Neutrophil (primary cell): ENCODE data around the gene HMGA1.
"Not testable (repeated sequence)": the region's sequence is repeated elsewhere in the genome, so short reads cannot be mapped to it uniquely, and the experiment has no call there.

Experiments used
- H3K27ac ChIP-seq: fragments of 200-600 bp; sonication (generic); 2 replicates; pipeline ENCODE4 v1.5.1; 2016; ENCODE audit warnings: mild to moderate bottlenecking, moderate library complexity
- H3K27me3 ChIP-seq: fragments of 200-600 bp; sonication (generic); 2 replicates; pipeline ENCODE4 v1.6.0; 2016; ENCODE audit warnings: mild to moderate bottlenecking
- H3K36me3 ChIP-seq: fragments of 200-600 bp; sonication (generic); 2 replicates; pipeline ENCODE4 v1.5.1; 2017
- H3K4me1 ChIP-seq, 2 experiments: fragments of 200-600 bp in 1 of 2; sonication (generic) in 1 of 2; 1 replicate in 1 of 2; 2 replicates in 1 of 2; pipeline versions ENCODE4 v1.5.1 to v1.6.1; 2013 to 2016; ENCODE audit warnings: low read depth in 1 of 2, low read length in 1 of 2, mild to moderate bottlenecking in 1 of 2, moderate library complexity in 1 of 2; ENCODE audit not compliant: control insufficient read depth in 1 of 2, insufficient read depth in 1 of 2
- H3K4me3 ChIP-seq, 2 experiments: fragments of 200-600 bp in 1 of 2; sonication (generic) in 1 of 2; 1 replicate in 1 of 2; 2 replicates in 1 of 2; pipeline ENCODE4 v1.5.1; 2013 to 2016; ENCODE audit warnings: low read depth in 1 of 2, low read length in 1 of 2, mild to moderate bottlenecking in 1 of 2, moderate library complexity in 1 of 2
- H3K9me3 ChIP-seq: fragments of 200-600 bp; sonication (generic); 2 replicates; pipeline ENCODE4 v1.5.1; 2016
- TF ChIP-seq, protein P1 (sequence below): fragments of 200-600 bp; sonication (generic); IDR thresholded peaks from 2 replicates; pipeline ENCODE4 v1.5.1; 2016; ENCODE audit warnings: antibody characterized with exemption

Gene HMGA1

DNA sequence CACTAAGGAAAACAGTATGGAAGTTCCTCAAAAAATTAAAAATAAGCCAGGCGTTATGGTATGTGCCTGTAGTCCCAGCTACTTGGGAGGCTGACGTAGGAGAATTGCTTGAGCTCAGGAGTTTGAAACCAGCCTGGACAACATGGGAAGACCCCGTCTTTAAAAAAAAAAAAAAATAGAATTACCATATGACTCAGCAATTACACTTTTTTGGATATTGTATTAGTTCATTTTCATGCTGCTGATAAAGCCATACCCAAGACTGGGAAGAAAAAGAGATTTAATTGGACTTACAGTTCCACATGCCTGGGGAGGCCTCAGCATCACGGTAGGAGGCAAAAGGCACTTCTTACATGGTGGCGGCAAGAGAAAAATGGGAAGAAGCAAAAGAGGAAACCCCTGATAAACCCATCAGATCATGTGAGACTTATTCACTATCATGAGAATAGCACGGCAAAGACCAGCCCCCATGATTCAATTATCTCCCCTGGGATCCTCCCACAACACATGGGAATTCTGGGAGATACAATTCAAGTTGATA is 22.9 kb downstream of the HMGA1 start:
- TF ChIP-seq, protein P1, sequence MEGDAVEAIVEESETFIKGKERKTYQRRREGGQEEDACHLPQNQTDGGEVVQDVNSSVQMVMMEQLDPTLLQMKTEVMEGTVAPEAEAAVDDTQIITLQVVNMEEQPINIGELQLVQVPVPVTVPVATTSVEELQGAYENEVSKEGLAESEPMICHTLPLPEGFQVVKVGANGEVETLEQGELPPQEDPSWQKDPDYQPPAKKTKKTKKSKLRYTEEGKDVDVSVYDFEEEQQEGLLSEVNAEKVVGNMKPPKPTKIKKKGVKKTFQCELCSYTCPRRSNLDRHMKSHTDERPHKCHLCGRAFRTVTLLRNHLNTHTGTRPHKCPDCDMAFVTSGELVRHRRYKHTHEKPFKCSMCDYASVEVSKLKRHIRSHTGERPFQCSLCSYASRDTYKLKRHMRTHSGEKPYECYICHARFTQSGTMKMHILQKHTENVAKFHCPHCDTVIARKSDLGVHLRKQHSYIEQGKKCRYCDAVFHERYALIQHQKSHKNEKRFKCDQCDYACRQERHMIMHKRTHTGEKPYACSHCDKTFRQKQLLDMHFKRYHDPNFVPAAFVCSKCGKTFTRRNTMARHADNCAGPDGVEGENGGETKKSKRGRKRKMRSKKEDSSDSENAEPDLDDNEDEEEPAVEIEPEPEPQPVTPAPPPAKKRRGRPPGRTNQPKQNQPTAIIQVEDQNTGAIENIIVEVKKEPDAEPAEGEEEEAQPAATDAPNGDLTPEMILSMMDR, result no peak
- Histone ChIP-seq H3K27ac (no peak overlapping the region), H3K9me3 (no peaks in the 10 kb centered on the region), H3K4me3 (no peak overlapping the region), H3K27me3 (no peaks in the 10 kb centered on the region), H3K36me3 (no peaks in the 10 kb centered on the region), H3K4me1 (no peaks in the 10 kb centered on the region)

GRCh38 chr6:34260576-34261267 is 24.0 kb downstream of the HMGA1 start:
- Histone ChIP-seq H3K9me3 (no peaks in the 10 kb centered on the region), H3K36me3 (no peaks in the 10 kb centered on the region), H3K27me3 (no peaks in the 10 kb centered on the region), H3K27ac (no peak overlapping the region), H3K4me1 (no peaks in the 10 kb centered on the region), H3K4me3 (no peak overlapping the region)
- TF ChIP-seq, protein P1, result no peak

GRCh38 chr6:34263484-34263883 is 26.8 kb downstream of the HMGA1 start:
- not testable (repeated sequence) for H3K27ac ChIP-seq, H3K36me3 ChIP-seq, H3K9me3 ChIP-seq, H3K4me3 ChIP-seq, H3K4me1 ChIP-seq, H3K27me3 ChIP-seq

- H3K36me3 ChIP-seq, result no peaks in the 10 kb centered on the region
- TF ChIP-seq, protein P1, result no peak
- no peak overlapping the region for H3K27ac ChIP-seq
- no peaks in the 10 kb centered on the region for H3K9me3 ChIP-seq
- peaks cover 12 to 14% of the 10 kb centered on the region in 2 experiments for H3K4me1 ChIP-seq
- no peak overlapping the region for H3K4me3 ChIP-seq
- no peaks in the 10 kb centered on the region for H3K27me3 ChIP-seq
These were observed 31.1 kb downstream of the HMGA1 start for GRCh38 chr6:34267746-34268145.

DNA sequence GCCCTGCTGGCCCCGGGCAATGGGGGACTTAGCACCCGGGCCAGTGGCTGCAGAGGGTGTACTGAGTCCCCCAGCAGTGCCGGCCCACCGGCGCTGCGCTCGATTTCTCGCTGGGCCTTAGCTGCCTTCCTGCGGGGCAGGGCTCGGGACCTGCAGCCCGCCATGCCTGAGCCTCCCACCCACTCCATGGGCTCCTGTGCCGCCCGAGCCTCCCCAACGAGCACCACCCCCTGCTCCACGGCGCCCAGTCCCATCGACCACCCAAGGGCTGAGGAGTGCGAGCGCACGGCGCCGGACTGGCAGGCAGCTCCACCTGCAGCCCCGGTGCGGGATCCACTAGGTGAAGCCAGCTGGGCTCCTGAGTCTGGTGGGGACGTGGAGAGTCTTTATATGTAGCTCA is 32.5 kb downstream of the HMGA1 start:
- not testable (repeated sequence) for H3K36me3 ChIP-seq, H3K27me3 ChIP-seq, H3K4me3 ChIP-seq, H3K9me3 ChIP-seq, H3K27ac ChIP-seq
- peaks cover 26 to 28% of the 10 kb centered on the region in 2 experiments for H3K4me1 ChIP-seq

DNA sequence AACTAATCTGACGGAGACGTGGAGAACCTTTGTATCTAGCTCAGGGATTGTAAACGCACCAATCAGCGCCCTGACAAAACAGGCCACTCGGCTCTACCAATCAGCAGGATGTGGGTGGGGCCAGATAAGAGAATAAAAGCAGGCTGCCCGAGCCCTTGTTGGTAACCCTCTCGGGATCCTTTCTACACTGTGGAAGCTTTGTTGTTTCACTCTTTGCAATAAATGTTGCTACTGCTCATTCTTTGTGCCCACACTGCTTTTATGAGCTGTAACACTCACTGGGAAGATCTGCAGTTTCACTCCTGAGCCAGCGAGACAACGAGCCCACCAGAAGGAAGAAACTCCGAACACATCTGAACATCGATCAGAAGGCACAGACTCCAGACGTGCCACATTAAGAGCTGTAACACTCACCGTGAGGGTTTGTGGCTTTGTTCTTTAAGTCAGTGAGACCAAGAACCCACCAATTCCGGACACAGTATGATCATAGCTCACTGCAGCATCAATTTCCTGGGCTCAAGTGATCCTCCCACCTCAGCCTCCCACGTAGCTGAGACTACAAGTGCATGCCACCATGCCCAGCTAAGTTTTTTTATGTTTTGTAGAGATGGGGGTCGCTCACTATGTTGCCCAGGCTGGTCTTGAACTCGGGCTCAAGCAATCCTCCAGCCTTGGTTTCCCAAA is 33.1 kb downstream of the HMGA1 start:
- not testable (repeated sequence) for H3K27me3 ChIP-seq, H3K27ac ChIP-seq, H3K36me3 ChIP-seq, H3K9me3 ChIP-seq, H3K4me3 ChIP-seq
- peaks cover 33 to 35% of the 10 kb centered on the region in 2 experiments for H3K4me1 ChIP-seq
